C4-2B (cell line): ENCODE results near the gene ARHGEF28.

Experiments used
- ZFX ChIP-seq: fragments of 450-650 bp; IDR thresholded peaks from 2 replicates; pipeline ENCODE4 v1.6.1; 2017
- TF ChIP-seq, protein P1 (sequence below): fragments of 450-650 bp; conservative IDR thresholded peaks from 2 replicates; pipeline ENCODE4 v1.5.1; 2017; ENCODE audit warnings: mild to moderate bottlenecking

GRCh38 chr5:73654819-73655318 is 28.9 kb downstream of the ARHGEF28 start:
- TF ChIP-seq, protein P1, sequence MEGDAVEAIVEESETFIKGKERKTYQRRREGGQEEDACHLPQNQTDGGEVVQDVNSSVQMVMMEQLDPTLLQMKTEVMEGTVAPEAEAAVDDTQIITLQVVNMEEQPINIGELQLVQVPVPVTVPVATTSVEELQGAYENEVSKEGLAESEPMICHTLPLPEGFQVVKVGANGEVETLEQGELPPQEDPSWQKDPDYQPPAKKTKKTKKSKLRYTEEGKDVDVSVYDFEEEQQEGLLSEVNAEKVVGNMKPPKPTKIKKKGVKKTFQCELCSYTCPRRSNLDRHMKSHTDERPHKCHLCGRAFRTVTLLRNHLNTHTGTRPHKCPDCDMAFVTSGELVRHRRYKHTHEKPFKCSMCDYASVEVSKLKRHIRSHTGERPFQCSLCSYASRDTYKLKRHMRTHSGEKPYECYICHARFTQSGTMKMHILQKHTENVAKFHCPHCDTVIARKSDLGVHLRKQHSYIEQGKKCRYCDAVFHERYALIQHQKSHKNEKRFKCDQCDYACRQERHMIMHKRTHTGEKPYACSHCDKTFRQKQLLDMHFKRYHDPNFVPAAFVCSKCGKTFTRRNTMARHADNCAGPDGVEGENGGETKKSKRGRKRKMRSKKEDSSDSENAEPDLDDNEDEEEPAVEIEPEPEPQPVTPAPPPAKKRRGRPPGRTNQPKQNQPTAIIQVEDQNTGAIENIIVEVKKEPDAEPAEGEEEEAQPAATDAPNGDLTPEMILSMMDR = no peak
- no peak for TF ChIP-seq ZFX
